ENCODE measurements around the gene CLEC11A.
"Not testable (repeated sequence)": the region's sequence is repeated elsewhere in the genome, so short reads cannot be mapped to it uniquely, and the experiment has no call there.

CLEC11A gene

DNA sequence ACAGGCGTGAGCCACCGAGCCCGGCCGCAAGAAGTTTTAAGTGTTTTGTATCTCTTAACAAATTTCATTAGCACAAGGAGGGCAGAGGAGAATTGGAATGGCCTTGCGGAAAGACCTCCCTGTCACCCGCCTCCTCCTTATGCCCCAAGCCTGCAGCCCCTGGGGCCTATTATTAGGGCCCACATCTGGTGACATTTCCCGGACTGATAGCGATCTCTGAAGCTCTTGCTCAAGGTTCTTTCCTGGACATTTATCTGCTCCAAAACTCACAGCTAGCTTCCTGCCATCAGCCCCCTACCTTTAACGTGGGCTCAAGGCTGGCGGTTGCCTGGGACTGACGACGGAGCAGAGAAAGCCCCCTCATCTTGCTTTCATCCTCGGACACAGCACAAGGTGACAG is 40.4 kb downstream of the CLEC11A start:
- not testable (repeated sequence) for DNase-seq

GRCh38 chr19:50764409-50764808 is 41.2 kb downstream of the CLEC11A start:
- no peak for DNase-seq

GRCh38 chr19:50766746-50767145 is 43.6 kb downstream of the CLEC11A start:
- DNase-seq, result not testable (repeated sequence)

- not testable (repeated sequence) for DNase-seq
Measured at GRCh38 chr19:50767263-50767662, 44.1 kb downstream of the CLEC11A start.

GRCh38 chr19:50768277-50768676 is 45.1 kb downstream of the CLEC11A start:
- DNase-seq, result no peak

DNA sequence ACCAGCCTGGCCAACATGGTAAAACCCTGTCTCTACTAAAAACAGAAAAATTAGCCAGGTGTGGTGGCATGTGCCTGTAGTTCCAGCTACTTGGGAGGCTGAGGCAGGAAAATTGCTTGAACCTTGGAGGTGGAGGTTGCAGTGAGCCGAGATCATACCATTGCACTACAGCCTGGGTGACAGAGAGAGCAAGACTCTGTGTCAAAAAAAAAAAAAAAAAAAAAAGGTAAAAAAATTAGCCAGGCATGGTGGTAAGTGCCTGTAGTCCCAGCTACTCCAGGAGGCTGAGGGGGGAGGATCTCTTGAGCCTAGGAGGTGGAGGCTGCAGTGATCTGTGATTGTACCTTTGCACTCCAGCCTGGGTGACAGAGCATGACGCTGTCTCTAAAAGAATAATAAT is 47.0 kb downstream of the CLEC11A start, which contains the start of gene GPR32:
TSS of gene GPR32 (plus strand) at position 301 of the 400 bp plus-strand sequence. CDS start 137 bp downstream, outside the sequence.
- not testable (repeated sequence) for DNase-seq

DNA sequence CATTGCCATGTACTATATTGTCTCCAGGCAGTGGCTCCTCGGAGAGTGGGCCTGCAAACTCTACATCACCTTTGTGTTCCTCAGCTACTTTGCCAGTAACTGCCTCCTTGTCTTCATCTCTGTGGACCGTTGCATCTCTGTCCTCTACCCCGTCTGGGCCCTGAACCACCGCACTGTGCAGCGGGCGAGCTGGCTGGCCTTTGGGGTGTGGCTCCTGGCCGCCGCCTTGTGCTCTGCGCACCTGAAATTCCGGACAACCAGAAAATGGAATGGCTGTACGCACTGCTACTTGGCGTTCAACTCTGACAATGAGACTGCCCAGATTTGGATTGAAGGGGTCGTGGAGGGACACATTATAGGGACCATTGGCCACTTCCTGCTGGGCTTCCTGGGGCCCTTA is 47.7 kb downstream of the CLEC11A start:
- DNase-seq, result no peak

DNA sequence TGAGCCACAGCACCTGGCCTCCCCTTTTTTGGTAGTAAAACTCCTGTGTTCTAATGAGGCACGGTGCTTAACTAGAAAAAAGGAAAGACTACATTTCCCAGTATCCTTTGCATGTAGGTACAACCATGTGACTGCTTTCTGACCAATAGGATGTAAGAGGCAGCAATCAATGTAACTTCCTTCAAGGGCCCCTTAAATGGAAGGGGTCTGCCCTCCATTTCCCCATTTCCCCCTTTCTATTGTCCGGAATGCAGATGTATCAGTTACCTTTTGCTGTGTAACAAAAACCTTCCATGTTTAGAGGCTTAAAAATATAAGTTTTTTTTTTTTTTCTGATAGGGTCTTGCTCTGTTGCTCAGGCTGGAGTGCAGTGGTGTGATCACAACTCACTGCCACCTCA is 49.3 kb downstream of the CLEC11A start:
- DNase-seq, result no peak

- not testable (repeated sequence) for DNase-seq
Measured at GRCh38 chr19:50772912-50773311, 49.7 kb downstream of the CLEC11A start.

DNA sequence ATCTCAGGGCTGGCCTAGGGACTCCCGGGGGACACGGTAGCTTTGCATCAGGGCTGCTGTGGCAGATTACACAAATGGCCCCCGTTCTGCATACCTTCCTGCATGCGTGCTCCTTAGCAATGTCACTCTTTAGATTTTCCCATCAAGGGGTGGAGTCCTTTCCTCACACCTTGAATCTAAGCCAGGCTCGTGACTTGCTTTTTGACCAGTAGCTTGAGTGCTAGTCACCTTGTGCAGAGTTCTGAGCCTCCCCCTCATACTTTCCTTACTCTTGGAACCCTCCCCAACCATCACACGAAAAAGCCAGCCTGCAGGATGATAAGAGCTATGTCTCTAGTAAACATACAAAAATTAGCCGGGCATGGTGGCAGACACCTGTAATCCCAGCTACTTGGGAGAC is 50.3 kb downstream of the CLEC11A start:
- not testable (repeated sequence) for DNase-seq
